HL-60/S4 treated with phorbol 12-myristate 13-acetate at 8.2 ng/mL for 4 days and 3 days (cell line): ENCODE results near the gene CCDC192.
"Not testable (repeated sequence)": the region's sequence is repeated elsewhere in the genome, so short reads cannot be mapped to it uniquely, and the experiment has no call there.

Source experiments
- in situ Hi-C: fragments of 300-500 bp; cut with MboI; formaldehyde crosslinking; loops from 2 replicates; pipeline ENCODE4 v1.15.0; 2022; ENCODE audit warnings: low sequenced_read_pairs

The CCDC192 gene

GRCh38 chr5:127697894-127698600 lies 5.1 kb upstream of the CCDC192 start:
- in situ Hi-C loops, result no loop called here

GRCh38 chr5:127699416-127699815 lies 3.8 kb upstream of the CCDC192 start:
- in situ Hi-C loops, result no loop called here

GRCh38 chr5:127700237-127700766 lies 2.9 kb upstream of the CCDC192 start:
- in situ Hi-C loops, result no loop called here

GRCh38 chr5:127702434-127702833 lies 757 bp upstream of the CCDC192 start:
- in situ Hi-C loops, result no loop called here

- in situ Hi-C loops, result no loop called here
Measured at GRCh38 chr5:127705120-127705892, 2.1 kb downstream of the CCDC192 start.

- in situ Hi-C loops, result no loop called here
Measured at GRCh38 chr5:127706691-127707090, 3.5 kb downstream of the CCDC192 start.

GRCh38 chr5:127707209-127707608 lies 4.0 kb downstream of the CCDC192 start:
- in situ Hi-C loops, result no loop called here

- in situ Hi-C loops, result not testable (repeated sequence)
Measured at GRCh38 chr5:127713083-127713482, 9.9 kb downstream of the CCDC192 start.

- in situ Hi-C loops, result no loop called here
Measured at GRCh38 chr5:127718181-127718580, 15.0 kb downstream of the CCDC192 start.

GRCh38 chr5:127723571-127723970 lies 20.4 kb downstream of the CCDC192 start:
- in situ Hi-C loops, result no loop called here

GRCh38 chr5:127725673-127726072 lies 22.5 kb downstream of the CCDC192 start:
- in situ Hi-C loops, result no loop called here

- in situ Hi-C loops, result no loop called here
Measured at GRCh38 chr5:127732963-127733362, 29.8 kb downstream of the CCDC192 start.

- in situ Hi-C loops, result not testable (repeated sequence)
Measured at GRCh38 chr5:127739348-127739747, 36.2 kb downstream of the CCDC192 start.

GRCh38 chr5:127739807-127740384 lies 36.7 kb downstream of the CCDC192 start:
- in situ Hi-C loops, result no loop called here

- in situ Hi-C loops, result no loop called here
Measured at GRCh38 chr5:127741412-127741811, 38.2 kb downstream of the CCDC192 start.

- in situ Hi-C loops, result no loop called here
Measured at GRCh38 chr5:127744241-127744640, 41.0 kb downstream of the CCDC192 start.

GRCh38 chr5:127746756-127747155 lies 43.6 kb downstream of the CCDC192 start:
- in situ Hi-C loops, result no loop called here

GRCh38 chr5:127752503-127753265 lies 49.5 kb downstream of the CCDC192 start:
- in situ Hi-C loops, result not testable (repeated sequence)

- in situ Hi-C loops, result no loop called here
Measured at GRCh38 chr5:127754259-127754658, 51.1 kb downstream of the CCDC192 start.

GRCh38 chr5:127754706-127755105 lies 51.5 kb downstream of the CCDC192 start:
- in situ Hi-C loops, result no loop called here

GRCh38 chr5:127757576-127757975 lies 54.4 kb downstream of the CCDC192 start:
- in situ Hi-C loops, result no loop called here
